NCI-H748 (cell line): Measurements from ENCODE around the gene SLC66A3.
"Not testable (repeated sequence)": the region's sequence is repeated elsewhere in the genome, so short reads cannot be mapped to it uniquely, and the experiment has no call there.

ENCODE experiments used
- DNase-seq: peaks from one replicate; lab custom pipeline; 2025; ENCODE audit not compliant: unreplicated experiment; lab: John Stamatoyannopoulos, UW

The SLC66A3 gene

GRCh38 chr2:11161747-11162146 is 6.5 kb downstream of the SLC66A3 start:
- no peak for DNase-seq

GRCh38 chr2:11163439-11164317 is 8.4 kb downstream of the SLC66A3 start:
- no peak for DNase-seq

- not testable (repeated sequence) for DNase-seq
Observed at GRCh38 chr2:11165046-11165445, 9.8 kb downstream of the SLC66A3 start.

GRCh38 chr2:11166476-11166875 is 11.2 kb downstream of the SLC66A3 start:
- DNase-seq, result no peak

- no peak for DNase-seq
Observed at GRCh38 chr2:11168488-11168887, 13.2 kb downstream of the SLC66A3 start.

- no peak for DNase-seq
Observed at GRCh38 chr2:11169333-11169732, 14.1 kb downstream of the SLC66A3 start.

GRCh38 chr2:11174222-11174621 is 19.0 kb downstream of the SLC66A3 start:
- DNase-seq, result no peak

GRCh38 chr2:11175293-11175795 is 20.1 kb downstream of the SLC66A3 start:
- no peak for DNase-seq

- DNase-seq, result peak; percentile 10
Observed at GRCh38 chr2:11177871-11178690, 22.8 kb downstream of the SLC66A3 start.

GRCh38 chr2:11179196-11179595 is 23.9 kb downstream of the SLC66A3 start:
- no peak for DNase-seq

- no peak for DNase-seq
Observed at GRCh38 chr2:11179899-11180298, 24.6 kb downstream of the SLC66A3 start.

- DNase-seq, result no peak
Observed at GRCh38 chr2:11180653-11181052, 25.4 kb downstream of the SLC66A3 start.

- no peak for DNase-seq
Observed at GRCh38 chr2:11182951-11183350, 27.7 kb downstream of the SLC66A3 start.

- DNase-seq, result no peak
Observed at GRCh38 chr2:11186145-11186544, 30.9 kb downstream of the SLC66A3 start.

- no peak for DNase-seq
Observed at GRCh38 chr2:11187083-11187619, 31.9 kb downstream of the SLC66A3 start.

- DNase-seq, result no peak
Observed at GRCh38 chr2:11187731-11188130, 32.5 kb downstream of the SLC66A3 start.

GRCh38 chr2:11196246-11196645 is 41.0 kb downstream of the SLC66A3 start:
- DNase-seq, result no peak

GRCh38 chr2:11200651-11201050 is 45.4 kb downstream of the SLC66A3 start:
- DNase-seq, result no peak

- DNase-seq, result no peak
Observed at GRCh38 chr2:11201969-11202368, 46.7 kb downstream of the SLC66A3 start.

GRCh38 chr2:11203480-11203879 is 48.2 kb downstream of the SLC66A3 start:
- no peak for DNase-seq

- no peak for DNase-seq
Observed at GRCh38 chr2:11208083-11208482, 52.8 kb downstream of the SLC66A3 start.

GRCh38 chr2:11212645-11213044 is 57.4 kb downstream of the SLC66A3 start:
- DNase-seq, result no peak
